ENCODE results near the gene RIT1.

GRCh38 chr1:155847823-155848529 lies 63.2 kb downstream of the RIT1 start:
- TF ChIP-seq, protein P1, sequence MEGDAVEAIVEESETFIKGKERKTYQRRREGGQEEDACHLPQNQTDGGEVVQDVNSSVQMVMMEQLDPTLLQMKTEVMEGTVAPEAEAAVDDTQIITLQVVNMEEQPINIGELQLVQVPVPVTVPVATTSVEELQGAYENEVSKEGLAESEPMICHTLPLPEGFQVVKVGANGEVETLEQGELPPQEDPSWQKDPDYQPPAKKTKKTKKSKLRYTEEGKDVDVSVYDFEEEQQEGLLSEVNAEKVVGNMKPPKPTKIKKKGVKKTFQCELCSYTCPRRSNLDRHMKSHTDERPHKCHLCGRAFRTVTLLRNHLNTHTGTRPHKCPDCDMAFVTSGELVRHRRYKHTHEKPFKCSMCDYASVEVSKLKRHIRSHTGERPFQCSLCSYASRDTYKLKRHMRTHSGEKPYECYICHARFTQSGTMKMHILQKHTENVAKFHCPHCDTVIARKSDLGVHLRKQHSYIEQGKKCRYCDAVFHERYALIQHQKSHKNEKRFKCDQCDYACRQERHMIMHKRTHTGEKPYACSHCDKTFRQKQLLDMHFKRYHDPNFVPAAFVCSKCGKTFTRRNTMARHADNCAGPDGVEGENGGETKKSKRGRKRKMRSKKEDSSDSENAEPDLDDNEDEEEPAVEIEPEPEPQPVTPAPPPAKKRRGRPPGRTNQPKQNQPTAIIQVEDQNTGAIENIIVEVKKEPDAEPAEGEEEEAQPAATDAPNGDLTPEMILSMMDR (conservative IDR thresholded peaks at IDR 0.05; ENCODE audit: low read length) = no peak
- TF ChIP-seq EZH2phosphoT487 (IDR thresholded peaks at IDR 0.05; ENCODE audit: borderline replicate concordance) = no peak
